Bone marrow (tissue), 2 donors: ENCODE data around the gene ADGB.
"Not testable (repeated sequence)": the region's sequence is repeated elsewhere in the genome, so short reads cannot be mapped to it uniquely, and the experiment has no call there.

Experiments
- DNase-seq, 2 donors: peaks; one replicate each; lab custom pipeline; 2025; lab: John Stamatoyannopoulos, UW

Gene ADGB

DNA sequence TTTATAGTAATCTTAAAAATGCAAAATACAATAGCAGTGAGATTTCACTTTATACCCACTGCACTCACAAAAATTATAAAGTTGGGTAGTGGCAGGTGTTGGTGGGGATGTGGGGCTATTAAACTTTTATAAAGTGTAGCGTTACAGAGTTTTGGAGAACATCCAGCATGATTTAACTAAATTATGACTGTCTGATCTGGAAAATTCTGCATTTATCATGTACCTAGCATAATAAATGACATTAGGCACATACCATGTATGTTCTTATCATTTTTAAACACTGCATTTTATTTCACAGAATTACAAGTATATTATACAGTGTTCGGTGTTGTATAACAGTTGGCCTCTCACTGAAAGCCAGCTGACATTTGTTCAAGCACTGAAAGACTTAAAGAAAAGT, 169.9 kb downstream of the ADGB start:
- no peak for DNase-seq

DNA sequence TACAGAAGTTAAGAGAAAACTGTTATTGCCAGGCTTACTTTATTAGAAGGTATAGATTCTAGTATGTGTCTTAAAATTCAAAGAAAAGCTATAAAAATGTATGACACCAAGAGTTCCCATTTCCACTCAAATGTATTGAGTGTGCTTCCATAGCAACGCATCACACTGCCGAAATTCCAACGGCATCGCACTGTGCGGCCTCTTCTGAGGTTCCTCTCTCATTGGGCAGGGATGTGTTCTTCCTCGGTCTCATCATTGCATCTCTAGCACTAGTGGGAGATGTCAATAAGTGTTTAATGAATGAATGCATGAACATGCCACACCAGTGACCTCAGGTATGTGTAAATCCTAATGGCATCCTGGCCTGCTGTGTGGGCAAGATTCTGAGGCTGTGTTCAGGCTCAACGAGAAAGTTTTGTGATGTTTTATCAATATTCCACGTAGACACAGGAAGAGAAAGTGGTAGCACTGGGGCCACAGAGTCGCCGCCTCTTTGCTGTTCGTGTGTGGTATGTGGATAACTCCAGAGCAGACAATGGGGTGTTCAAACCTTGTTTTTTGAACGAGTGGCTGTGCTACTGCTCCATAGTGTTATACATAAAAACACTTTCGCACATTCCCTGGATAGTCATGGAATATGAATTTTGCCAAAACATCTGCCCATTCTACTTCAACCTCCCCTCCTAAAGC, 171.6 kb downstream of the ADGB start:
- no peak for DNase-seq

DNA sequence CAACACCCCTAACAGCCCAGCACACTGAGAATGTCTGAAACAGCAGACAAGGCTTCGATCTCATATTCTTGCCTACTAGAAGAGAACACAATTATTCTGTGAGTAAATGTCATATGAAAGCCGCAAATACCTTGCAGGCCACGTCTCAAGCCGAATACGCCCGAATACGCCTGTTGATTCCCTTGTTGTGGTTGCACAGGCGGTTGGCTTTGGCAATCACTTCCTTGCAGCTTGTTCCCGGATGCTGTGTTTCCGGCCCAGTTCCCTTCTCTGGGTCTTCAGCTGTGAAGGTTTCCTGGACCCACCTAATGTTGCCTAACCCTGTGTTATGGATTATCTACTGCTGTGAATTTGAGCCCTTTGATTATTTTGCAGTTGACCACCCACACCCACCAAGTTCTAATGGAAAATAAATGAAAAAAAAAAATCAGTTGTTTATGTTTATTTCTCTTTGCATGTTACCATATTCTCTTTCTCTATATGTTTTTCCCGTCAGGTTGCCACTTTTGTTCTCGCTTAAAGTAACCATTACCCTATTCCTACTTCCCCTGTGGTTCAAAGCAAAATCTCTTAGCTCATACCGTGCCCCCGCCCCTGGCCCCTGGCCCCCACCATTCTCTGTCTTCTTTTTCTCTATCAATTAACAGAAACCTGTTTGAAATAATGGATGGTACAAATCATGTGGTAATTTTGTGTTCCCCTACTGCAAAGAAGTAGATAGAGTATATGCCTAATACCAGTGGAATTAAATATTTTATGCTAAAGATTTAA, 172.4 kb downstream of the ADGB start:
- DNase-seq: peak; percentile 6 to 94

DNA sequence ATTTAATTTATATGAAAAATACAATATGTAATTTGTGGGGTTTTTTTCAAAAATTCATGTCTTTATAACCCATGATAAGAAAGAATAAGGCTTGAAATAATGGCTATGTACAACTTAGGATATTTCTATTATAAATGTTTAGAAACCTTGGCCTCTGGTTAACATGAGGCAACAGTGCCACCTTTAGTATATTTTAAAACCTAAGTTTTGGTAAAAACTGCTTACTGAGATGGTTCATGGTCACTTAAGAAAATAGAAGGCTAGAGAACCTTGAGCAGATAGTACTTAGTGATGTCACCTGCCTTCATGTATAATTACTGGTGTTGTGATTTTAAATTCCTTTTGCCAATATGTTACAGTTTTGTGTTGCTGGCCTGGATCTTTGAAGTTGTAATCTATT, 176.4 kb downstream of the ADGB start:
- DNase-seq: peak in 1 of 2 donors; percentile 10

DNA sequence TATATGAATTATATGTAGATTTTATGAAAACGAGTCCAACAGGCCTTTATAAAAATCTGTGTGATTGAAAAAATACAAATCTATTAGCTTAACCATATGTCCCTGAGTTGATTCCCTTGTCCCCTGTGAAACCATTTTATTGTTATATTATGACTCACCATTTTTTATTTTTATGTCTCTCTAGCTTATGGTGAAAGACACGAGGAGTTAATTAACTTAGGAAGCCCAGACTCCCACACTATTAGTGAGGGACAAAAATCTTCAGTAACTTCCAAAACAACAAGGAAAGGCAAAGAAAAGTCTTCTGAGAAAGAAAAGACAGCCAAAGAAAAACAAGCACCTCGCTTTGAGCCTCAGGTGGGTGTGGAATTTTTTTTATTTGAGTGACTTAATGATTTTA, 183.1 kb downstream of the ADGB start:
- DNase-seq: no peak

GRCh38 chr6:146785001-146785585, 186.3 kb downstream of the ADGB start:
- peak in 1 of 2 donors; percentile 62 for DNase-seq

GRCh38 chr6:146787876-146788508, 189.2 kb downstream of the ADGB start:
- no peak for DNase-seq

DNA sequence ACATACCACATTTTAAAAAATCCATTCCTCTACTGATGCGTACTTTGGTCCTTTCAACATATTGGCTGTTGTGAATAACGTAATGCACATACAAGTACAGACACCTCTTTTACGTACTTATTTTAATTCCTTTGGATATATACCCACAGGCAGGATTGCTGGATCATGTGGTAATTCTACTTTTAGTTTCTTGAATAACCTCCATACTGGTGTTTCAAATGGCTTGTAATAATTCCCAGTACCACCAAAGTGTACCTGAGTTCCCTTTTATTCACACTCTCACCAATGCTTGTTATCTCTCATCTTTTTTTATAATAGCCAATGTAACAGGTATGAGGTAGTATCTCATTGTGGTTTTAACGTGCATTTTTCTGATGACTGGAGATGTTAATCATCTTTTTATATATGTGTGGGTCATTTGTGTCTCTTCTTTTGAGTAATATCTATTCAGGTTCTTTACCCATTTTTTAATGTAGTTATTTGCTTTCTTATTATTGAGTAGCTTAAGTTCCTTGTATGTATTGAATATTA, 191.9 kb downstream of the ADGB start:
- no peak for DNase-seq

- no peak for DNase-seq
Observed at GRCh38 chr6:146791930-146792329, 193.2 kb downstream of the ADGB start.

DNA sequence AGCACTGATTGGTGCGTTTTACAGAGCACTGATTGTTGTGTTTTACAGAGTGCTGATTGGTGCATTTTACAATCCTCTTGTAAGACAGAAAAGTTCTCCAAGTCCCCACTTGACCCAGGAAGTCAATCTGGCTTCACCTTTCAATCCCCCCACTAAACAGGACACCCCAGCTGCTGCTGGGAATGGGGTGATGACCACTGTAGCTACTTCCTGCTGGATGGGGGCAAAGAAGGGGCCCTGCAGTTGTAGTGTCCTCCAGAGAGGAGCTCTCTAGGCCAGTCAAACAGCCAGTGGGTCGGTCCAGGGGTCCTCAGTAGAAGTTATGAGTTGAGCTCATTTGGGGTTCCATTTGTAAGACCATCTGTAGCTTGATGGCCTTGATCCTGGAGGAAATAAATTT, 194.4 kb downstream of the ADGB start:
- not testable (repeated sequence) for DNase-seq

GRCh38 chr6:146795479-146796133, 196.8 kb downstream of the ADGB start:
- no peak for DNase-seq

DNA sequence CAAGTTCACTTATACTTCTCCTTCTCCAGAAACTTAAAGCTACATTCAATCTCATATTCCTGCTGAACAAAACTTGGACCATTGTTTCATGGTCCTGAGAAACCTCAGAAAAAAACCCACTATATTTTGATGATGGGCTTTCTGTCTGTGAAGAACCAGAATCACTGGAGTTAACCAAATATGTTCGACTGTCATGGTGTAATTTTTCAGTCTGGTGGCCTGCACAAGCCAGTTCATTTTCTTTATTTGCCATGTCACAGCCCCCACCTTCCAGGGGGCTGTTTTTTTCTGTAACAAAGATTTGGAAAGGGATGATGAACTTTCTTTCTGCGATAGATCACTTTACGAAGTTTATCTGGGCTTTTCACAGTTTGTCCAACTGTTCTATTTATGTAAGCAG, 204.4 kb downstream of the ADGB start:
- DNase-seq: not testable (repeated sequence)

GRCh38 chr6:146803601-146804000, 204.8 kb downstream of the ADGB start:
- DNase-seq: no peak

DNA sequence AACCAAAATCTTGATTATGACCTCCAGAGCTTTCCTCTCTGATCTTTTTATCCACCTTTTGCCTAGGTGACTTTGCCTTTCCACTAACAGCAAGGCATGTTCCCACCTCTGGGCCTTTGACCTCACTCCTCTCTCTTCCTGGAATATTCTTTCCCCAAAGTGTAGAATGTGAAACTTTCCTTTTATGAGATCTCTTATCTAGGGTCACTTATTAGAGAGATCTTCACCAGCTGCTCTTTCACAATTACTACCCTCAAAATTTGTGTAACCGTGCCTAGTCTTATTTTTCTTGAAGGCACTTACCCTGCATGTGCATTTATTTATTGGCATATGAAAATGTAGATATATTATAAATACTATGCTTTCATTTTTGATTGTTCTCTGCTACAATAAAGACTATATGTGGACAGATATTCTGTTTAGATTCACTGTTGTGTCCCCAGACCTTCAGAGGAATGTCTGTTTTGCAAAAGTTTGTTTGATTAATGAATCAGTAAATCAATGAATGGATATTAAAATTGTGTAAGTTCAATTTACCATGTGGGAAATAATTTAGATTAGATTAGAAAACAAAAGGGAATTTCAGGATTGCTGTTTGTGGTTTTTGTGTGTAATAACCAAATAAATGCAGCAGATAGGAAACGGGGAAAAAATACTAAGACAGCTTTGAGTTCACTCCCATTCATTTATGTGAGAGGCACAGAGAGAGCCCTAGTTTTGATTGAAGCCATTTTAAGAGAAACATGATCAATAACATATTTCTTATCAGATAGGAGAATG, 207.0 kb downstream of the ADGB start:
- DNase-seq: no peak

DNA sequence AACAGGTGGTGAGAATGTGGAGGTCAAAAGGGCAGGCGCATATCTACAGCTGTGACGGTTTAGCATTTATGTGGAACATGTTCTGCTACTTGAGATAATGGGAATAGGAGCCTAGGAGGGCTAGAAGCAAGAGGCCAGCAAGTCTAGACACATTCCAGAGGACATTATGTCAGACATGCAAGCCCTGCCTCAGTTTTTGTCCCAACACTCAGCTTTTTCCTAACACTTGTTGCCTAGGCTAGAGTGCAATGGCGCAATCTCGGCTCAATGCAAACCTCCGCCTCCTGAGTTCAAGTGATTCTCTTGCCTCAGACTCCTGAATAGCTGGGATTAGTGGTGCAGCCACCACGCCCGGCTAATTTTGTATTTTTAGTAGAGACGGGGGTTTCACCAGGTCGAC, 210.2 kb downstream of the ADGB start:
- not testable (repeated sequence) for DNase-seq

- not testable (repeated sequence) for DNase-seq
Observed at GRCh38 chr6:146812811-146813321, 214.1 kb downstream of the ADGB start.

DNA sequence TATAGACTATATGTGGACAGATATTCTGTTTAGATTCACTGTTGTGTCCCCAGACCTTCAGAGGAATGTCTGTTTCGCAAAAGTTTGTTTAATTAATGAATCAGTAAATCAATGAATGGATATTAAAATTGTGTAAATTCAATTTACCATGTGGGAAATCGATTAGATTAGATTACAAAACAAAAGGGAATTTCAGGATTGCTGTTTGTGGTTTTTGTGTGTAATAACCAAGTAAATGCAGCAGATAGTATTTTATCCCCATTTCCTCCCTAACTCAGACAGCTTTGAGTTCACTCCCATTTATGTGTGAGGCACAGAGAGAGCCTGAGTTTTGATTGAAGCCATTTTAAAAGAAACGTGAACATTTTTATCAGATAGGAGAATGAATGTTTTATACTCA, 214.8 kb downstream of the ADGB start:
- no peak for DNase-seq

DNA sequence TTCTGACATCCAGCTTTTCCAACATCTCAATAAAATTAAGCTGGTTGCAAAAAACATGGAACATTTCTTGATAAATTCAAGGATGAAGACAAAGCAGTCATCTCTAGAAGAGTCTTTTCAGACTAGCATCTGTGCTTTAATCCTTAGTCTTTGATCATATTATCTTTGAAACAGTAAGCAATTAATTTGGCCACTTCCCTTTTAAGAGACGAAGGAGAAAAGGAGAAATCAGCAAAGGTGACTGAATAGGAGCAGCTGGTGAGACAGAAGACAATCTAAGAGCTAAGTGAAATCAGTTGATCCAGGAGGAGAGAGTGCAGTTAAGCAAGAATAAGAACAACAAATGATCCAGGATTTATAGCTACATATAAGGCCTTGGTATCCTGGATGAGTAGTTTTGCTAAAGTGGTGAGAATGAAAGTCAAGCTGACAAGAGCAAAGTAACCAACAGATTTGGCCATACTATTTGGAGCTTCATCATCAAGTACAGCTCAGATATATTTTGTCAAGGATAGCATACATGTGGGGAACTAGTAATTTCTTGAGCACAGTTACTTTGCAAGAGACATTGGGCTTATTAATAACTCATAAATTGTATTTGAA, 215.5 kb downstream of the ADGB start:
- DNase-seq: no peak

DNA sequence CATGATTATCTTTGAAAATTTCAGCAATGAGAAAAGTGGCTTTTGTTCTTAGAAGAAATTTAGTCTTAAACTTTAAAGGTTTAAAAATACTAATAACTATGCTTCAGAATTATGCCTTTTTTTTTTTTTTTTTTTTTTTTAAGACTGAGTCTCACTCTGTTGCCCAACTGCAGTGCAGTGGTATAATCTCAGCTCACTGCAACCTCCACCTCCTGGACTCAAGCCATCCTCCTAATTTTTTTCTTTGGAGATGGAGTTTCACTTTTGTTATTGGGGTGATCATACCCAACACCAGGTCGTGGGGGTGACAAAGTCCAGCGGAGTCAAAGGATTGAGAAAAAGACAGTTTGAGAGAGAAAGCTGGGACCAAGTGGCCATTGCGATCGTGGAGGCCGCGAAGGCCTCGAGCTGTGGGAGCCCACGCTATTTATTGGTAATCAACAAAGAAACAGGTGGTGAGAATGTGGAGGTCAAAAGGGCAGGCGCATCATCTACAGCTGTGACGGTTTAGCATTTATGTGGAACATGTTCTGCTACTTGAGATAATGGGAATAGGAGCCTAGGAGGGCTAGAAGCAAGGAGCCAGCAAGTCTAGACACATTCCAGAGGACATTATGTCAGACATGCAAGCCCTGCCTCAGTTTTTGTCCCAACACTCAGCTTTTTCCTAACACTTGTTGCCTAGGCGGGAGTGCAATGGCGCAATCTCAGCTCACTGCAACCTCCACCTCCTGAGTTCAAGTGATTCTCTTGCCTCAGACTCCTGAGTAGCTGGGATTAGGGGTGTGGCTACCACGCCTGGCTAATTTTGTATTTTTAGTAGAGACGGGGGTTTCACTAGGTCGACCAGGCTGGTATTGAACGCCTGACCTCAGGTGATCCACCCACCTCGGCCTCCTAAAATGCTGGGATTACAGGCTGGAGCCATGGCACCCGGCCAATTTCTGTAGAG, 217.0 kb downstream of the ADGB start:
- DNase-seq: not testable (repeated sequence)
